ENCODE measurements around the gene ACP7. TPM values are rescaled to one million over a fixed set of nuclear protein-coding genes. Genes with fewer than 3 reads are reported as not detected.
"Not testable (repeated sequence)": the region's sequence is repeated elsewhere in the genome, so short reads cannot be mapped to it uniquely, and the experiment has no call there.

ACP7 gene
- total RNA-seq, 1 donor from 2014 or later = not detected

GRCh38 chr19:39090881-39091280, 6.7 kb downstream of the ACP7 start:
- Mint-ChIP-seq H3K9me3 (no peaks in the 10 kb centered on the region), H3K4me3 (no peak overlapping the region), H3K36me3 (no peaks in the 10 kb centered on the region), H3K4me1 (no peaks in the 10 kb centered on the region), H3K27me3 (ENCODE audit: low read depth) (peaks cover 84% of the 10 kb centered on the region), H3K27ac (no peak overlapping the region)
- no peak for TF ChIP-seq CTCF (IDR thresholded peaks at IDR 0.05; ENCODE audit: unreplicated experiment)
- DNase-seq (ENCODE audit: low spot score in 2 of 2, unreplicated experiment in 2 of 2) = no peak

DNA sequence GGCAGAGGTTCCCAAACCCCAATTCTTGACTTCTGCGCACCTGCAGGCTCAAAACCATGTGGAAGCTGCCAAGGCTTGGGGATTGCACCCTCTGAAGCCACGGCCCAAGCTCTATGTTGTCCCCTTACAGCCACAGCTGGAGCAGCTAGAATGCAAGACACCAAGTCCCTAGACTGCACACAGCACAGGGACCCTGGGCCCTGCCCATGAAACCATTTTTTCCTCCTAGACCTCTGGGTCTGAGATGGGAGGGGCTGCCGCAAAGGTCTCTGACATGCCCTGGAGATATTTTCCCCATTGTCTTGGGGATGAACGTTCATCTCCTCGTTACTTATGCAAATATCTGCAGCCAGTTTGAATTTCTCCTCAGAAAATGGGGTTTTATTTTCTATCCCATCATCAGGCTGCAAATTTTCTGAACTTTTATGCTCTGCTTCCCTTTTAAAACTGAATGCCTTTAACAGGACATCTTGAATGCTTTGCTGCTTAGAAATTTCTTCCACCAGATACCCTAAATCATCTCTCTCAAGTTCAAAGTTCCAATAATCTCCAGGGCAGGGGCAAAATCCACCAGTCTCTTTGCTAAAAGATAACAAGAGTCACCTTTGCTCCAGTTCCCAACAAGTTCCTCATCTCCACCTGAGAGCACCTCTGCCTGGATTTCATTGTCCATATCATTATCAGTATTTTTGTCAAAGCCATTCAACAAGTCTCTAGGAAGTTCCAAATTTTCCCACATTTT, 11.8 kb downstream of the ACP7 start:
- H3K27ac Mint-ChIP-seq; H3K4me3 Mint-ChIP-seq; H3K4me1 Mint-ChIP-seq; H3K9me3 Mint-ChIP-seq; DNase-seq (ENCODE audit: low spot score in 2 of 2, unreplicated experiment in 2 of 2); H3K36me3 Mint-ChIP-seq: not testable (repeated sequence)
- H3K27me3 Mint-ChIP-seq (ENCODE audit: low read depth) = peaks cover 60% of the 10 kb centered on the region

DNA sequence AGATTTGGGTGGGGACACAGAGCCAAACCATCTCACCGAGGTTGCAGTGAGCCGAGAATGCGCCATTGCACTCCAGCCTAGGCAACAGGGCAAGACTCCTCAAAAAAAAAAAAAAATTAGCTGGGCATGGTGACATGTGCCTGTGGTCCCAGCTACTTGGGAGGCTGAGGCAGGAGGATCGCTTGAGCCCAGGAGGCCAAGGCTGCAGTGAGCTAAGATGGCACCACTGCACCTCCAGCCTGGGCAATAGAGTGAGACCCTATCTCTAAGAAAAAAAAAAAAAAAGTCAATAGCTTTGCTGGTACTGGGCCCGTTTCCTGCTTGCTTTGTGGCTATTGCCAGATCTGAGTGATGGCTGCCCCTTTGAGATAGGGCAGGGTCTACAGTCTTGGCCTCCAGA, 13.1 kb downstream of the ACP7 start:
- Mint-ChIP-seq H3K36me3 (no peaks in the 10 kb centered on the region), H3K4me1 (no peaks in the 10 kb centered on the region), H3K4me3 (no peak overlapping the region), H3K27ac (no peak overlapping the region), H3K27me3 (ENCODE audit: low read depth) (peaks cover 49% of the 10 kb centered on the region), H3K9me3 (no peaks in the 10 kb centered on the region)
- TF ChIP-seq CTCF (IDR thresholded peaks at IDR 0.05; ENCODE audit: unreplicated experiment) = no peak
- no peak for DNase-seq (ENCODE audit: low spot score in 2 of 2, unreplicated experiment in 2 of 2)

DNA sequence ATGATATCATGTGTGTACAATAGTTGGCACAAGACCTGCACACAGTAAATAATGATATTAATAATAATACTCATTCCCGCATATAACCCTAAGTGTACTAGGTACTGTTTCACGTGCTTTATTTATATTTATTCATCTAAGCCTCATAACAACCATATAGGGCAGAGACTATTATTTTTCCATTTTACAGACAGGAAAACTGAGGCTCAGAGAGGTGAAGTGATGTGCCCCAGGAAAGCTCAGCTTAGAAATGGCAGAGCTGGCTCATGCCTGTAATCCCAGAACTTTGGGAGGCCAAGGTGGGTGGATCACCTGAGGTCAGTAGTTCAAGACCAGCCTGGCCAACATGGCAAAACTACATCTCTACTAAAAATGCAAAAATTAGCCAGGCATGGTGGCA, 13.6 kb downstream of the ACP7 start:
- TF ChIP-seq CTCF (IDR thresholded peaks at IDR 0.05; ENCODE audit: unreplicated experiment) = no peak
- Mint-ChIP-seq H3K27me3 (ENCODE audit: low read depth) (peaks cover 44% of the 10 kb centered on the region), H3K9me3 (no peaks in the 10 kb centered on the region), H3K27ac (no peak overlapping the region), H3K36me3 (no peaks in the 10 kb centered on the region), H3K4me3 (no peak overlapping the region), H3K4me1 (no peaks in the 10 kb centered on the region)
- no peak for DNase-seq (ENCODE audit: low spot score in 2 of 2, unreplicated experiment in 2 of 2)

- no peak for TF ChIP-seq CTCF (IDR thresholded peaks at IDR 0.05; ENCODE audit: unreplicated experiment)
- peaks cover 37% of the 10 kb centered on the region for H3K27me3 Mint-ChIP-seq (ENCODE audit: low read depth)
- H3K27ac Mint-ChIP-seq = no peak overlapping the region
- no peaks in the 10 kb centered on the region for H3K9me3 Mint-ChIP-seq
- H3K4me1 Mint-ChIP-seq = no peaks in the 10 kb centered on the region
- no peak for DNase-seq (ENCODE audit: low spot score in 2 of 2, unreplicated experiment in 2 of 2)
- no peaks in the 10 kb centered on the region for H3K36me3 Mint-ChIP-seq
- H3K4me3 Mint-ChIP-seq = no peak overlapping the region
Measured at GRCh38 chr19:39098365-39099269, 14.4 kb downstream of the ACP7 start.

GRCh38 chr19:39099341-39099740, 15.2 kb downstream of the ACP7 start:
- TF ChIP-seq CTCF (IDR thresholded peaks at IDR 0.05; ENCODE audit: unreplicated experiment) = no peak
- no peak for DNase-seq (ENCODE audit: low spot score in 2 of 2, unreplicated experiment in 2 of 2)
- H3K4me1 Mint-ChIP-seq = no peaks in the 10 kb centered on the region
- H3K9me3 Mint-ChIP-seq = no peaks in the 10 kb centered on the region
- H3K4me3 Mint-ChIP-seq = no peak overlapping the region
- peaks cover 31% of the 10 kb centered on the region for H3K27me3 Mint-ChIP-seq (ENCODE audit: low read depth)
- no peaks in the 10 kb centered on the region for H3K36me3 Mint-ChIP-seq
- H3K27ac Mint-ChIP-seq = no peak overlapping the region
